ENCODE measurements around the gene CACNG7.

CACNG7 gene

GRCh38 chr19:53957448-53958167 is 48.5 kb downstream of the CACNG7 start:
- no peak for DNase-seq

DNA sequence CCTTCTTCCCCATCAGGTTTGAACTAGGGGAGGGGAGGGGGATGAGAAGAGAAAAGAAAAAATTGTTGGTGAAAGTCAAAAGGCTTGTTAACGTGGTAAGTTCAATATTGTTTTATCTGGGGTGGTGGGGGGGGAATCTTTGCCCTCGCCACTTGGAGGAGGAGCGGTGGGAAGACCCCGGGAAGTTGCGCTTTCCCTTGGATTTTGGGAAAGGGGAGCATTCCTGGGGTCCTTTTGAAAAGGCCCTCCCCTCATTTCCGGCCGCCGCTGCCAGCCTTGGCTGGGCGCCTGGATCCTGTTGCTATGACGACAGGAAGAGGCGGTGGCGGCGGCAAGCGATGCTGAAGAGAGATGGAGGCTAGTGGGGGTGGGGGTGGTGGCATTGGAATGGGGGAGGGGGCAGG is 49.1 kb downstream of the CACNG7 start:
- DNase-seq = no peak

GRCh38 chr19:53958823-53959757 is 50.0 kb downstream of the CACNG7 start:
- DNase-seq = no peak

GRCh38 chr19:53960187-53960586 is 51.1 kb downstream of the CACNG7 start:
- DNase-seq = no peak

DNA sequence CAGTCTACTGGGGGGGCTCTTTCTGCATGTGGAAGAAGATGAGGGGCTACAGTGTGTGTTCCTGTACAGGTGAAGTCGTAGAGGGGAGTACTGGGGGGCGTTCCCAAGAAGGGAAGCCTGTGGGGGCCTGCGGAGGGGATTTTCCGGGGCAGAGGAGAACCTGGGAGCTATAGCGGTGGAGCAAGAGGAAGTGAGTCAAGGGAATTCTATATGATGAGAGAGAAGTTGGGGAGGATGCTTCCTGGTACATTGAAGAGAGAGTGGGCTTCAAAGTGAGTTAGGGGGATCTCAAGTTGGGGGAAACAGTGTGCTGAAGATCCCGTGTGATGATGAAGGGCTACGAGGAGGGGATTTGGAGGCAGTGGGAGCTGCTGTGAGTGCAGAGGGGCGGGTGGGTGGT is 51.8 kb downstream of the CACNG7 start:
- DNase-seq = no peak

GRCh38 chr19:53961523-53962356 is 52.7 kb downstream of the CACNG7 start:
- DNase-seq = no peak

- DNase-seq = no peak
Measured at GRCh38 chr19:53962887-53963431, 53.9 kb downstream of the CACNG7 start, which contains the start of gene CACNG8. TSS of gene CACNG8 (plus strand) at chr19:53962937.

GRCh38 chr19:53965091-53965490 is 56.0 kb downstream of the CACNG7 start:
- no peak for DNase-seq

- no peak for DNase-seq
Measured at GRCh38 chr19:53966931-53967330, 57.9 kb downstream of the CACNG7 start.

DNA sequence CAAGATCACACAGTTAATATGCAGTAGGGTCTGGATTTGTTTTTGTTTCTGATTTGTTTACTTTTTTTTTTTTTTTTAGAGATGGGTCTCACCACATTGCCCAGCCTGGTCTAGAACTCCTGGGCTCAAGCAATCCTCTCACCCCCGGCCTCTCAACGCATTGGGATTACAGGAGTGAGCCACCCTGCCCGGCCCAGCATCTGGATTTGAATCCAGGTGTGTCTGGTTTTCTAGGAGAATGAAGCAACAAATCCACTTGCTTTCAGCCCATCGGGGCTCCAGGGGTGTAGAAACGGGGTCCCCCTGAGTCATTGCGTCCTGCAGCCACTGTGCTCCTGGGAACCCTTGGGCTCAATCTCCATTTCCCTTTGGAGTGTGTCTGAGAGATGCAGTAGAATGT is 60.3 kb downstream of the CACNG7 start:
- DNase-seq = no peak

DNA sequence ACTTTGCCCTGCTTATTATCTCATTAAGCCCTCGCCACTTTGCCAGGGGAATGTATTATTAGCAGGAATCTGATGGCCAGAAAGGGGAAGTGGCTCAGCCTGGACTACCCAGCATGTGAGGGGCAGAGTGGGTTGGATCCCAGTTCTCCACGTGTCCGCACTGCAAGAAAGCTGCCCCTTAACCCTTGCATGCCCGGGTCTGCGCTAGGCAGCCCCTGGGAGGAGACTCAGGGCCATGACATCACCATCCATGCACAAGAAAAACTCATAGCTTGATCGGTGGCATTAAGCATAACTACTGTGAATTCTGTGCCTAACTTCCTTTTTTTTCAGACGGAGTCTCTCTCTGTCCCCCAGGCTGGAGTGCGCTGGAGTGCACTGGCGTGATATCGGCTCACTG is 62.6 kb downstream of the CACNG7 start:
- DNase-seq = peak; percentile 6 to 36

DNA sequence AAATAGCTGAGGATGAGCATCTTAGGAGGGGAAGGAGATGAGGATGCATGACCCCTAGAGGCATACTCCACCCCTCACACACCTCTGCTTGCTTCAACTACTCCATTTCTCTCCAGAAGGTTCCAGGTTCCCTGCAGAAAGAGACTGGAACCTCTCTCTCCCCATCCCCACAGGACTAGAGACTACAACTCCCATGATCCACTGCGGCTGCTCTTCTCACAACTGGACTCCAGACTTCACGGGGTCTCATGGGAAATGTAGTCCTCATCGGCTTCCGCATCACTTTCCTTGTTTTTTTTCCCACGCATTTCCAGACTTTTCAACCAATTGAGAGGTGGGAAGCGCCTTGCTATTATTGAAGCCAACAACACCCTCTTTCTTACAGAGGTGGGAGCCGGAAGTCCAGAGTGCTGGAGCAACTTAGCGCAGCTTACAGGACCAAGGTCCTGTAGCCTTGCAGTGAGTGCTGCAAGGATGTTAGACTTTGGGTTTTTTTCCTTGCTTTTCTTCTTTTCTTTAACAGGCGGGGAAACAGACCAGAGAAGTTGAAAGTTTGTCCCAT is 68.4 kb downstream of the CACNG7 start:
- peak; percentile 5 to 30 for DNase-seq

- DNase-seq = no peak
Measured at GRCh38 chr19:53977991-53978731, 69.1 kb downstream of the CACNG7 start.

DNA sequence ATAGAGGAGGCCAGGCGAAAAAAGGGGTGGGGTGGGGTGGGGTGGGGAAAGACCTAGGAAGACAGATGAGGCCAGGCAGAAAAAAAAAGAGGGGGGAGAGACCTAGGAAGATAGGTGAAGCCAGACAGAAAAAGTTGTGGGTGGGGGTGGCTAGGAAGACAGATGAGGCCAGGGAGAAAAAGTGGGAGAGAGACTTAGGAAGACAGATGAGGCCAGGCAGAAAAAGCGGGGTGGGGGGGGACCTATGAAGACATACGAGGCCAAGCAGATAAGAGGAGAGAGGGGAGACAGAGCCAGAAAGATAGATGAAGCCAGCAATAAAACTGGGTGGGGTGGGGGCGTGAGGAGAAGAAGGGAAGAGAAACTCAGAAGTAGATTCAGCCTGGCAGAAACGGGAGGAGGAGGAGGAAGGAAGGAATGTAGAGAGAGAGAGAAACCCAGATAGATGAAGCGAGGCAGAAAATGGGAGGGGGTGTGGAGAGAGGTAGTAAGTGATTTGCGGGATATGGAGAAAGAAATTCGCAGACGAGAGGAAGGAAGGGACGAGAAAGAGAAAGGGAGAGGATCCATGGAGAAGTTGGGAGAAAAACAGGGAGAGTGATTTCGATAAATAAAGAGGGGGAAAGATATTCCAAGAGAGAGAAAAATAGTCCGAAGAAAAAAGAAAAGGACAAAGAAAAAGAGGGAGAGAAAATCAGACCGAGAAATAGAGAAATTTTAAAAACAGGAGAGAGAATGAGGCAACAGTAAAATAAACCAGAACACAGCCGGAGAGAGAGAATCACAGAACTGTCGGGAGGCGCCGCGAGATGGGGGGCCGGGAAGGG is 70.1 kb downstream of the CACNG7 start:
- DNase-seq = no peak

DNA sequence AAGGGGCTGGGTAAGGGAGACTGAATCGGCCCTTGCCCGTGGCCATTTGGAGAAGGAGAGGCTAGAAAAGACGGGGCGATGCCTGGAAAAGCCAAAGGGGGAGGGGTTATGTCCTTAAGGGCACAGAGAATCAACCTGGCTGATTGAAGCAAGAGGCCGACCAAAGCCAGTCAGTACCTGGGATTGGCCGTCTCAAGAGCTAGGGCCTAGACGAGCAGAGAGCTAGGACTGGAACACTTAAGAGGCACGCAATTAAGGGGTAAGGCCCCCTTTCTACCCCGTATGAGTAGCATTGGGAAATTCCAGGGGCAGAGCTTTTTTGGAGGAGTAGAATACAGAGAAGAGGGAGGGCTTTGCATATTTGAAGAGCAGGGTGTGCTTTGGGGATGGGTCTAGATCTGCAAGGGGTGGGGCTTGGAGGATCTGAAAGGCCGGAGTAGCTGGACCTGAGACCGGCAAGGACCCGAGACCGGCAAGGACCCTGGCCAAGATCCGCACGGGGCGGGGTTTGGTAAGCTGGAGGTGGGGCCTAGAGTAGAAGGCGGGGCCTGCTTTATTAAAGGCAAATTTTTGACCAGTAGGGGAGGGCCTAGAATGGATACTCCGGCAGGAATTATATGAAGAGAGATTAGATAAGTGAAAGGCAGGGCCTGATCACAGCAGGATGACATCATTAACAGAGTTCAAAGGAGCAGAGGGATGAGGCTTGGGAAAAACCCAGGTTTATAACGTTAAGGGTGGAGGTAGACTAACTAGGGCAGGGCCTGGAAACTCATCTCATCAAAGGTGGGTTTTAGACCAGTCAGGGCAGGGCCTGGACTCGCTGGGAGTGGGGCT is 71.7 kb downstream of the CACNG7 start:
- DNase-seq = no peak

- no peak for DNase-seq
Measured at GRCh38 chr19:53981376-53981951, 72.4 kb downstream of the CACNG7 start.

GRCh38 chr19:53982001-53982451 is 72.9 kb downstream of the CACNG7 start:
- DNase-seq = no peak

DNA sequence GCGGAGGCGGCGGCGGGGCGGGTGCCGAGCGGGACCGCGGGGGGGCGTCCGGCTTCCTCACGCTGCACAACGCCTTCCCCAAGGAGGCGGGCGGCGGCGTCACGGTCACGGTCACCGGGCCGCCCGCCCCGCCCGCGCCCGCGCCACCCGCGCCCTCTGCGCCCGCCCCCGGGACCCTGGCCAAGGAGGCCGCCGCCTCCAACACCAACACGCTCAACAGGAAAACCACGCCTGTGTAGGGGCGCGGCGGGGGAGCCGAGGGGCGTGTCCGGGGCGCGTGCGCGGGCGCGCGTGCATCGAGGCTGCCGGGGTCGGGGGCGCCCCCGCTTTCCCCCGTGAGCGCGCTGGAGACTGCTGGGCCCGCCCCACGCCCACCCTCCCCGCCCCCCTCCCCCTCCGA is 73.5 kb downstream of the CACNG7 start:
- no peak for DNase-seq
